ENCODE results near the gene EMP1. TPM values are rescaled to one million over a fixed set of nuclear protein-coding genes. Genes with fewer than 3 reads are reported as not detected.
A peak's percentile ranks its signal among the peaks of the same experiment; 100 is the strongest.
"Not testable (repeated sequence)": the region's sequence is repeated elsewhere in the genome, so short reads cannot be mapped to it uniquely, and the experiment has no call there.

EMP1 gene
- total and polyA plus RNA-seq, 2 experiments from 2014 or later = 0.07 to 0.39 TPM

DNA sequence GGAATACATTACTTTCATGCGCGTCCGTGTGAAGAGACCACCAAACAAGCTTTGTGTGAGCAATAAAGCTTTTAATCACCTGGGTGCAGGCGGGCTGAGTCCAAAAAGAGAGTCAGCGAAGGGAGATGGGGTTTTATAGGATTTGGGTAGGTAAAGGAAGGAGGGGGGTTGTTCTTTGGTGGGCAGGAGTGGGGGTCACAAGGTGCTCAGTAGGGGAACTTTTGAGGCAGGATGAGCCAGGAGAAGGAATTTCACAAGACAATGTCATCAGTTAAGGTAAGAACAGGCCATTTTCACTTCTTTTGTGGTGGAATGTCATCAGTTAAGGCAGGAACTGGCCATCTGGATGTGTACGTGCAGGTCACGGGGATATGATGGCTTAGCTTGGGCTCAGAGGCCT lies 63.1 kb downstream of the EMP1 start:
- H3K4me3 Mint-ChIP-seq; ATAC-seq; H3K27me3 ChIP-seq (ENCODE audit: insufficient read depth); H3K9me2 ChIP-seq (ENCODE audit: insufficient read depth); H2AFZ ChIP-seq; H3K4me3 ChIP-seq; H3K27ac ChIP-seq (ENCODE audit: low read depth); H3F3A ChIP-seq (replicated peaks; ENCODE audit: low read depth); H3K36me3 ChIP-seq (ENCODE audit: insufficient read depth); H3K27ac Mint-ChIP-seq; H3K4me2 ChIP-seq; H3K27me3 Mint-ChIP-seq (ENCODE audit: insufficient read depth, low read depth, poor library complexity); H4K20me1 ChIP-seq (replicated peaks; ENCODE audit: insufficient read depth); DNase-seq (ENCODE audit: low spot score); H3K79me2 ChIP-seq (replicated peaks; ENCODE audit: insufficient read depth): not testable (repeated sequence)
- peaks cover 34% of the 10 kb centered on the region for H3K4me1 ChIP-seq (ENCODE audit: insufficient read depth)
- H3K36me3 Mint-ChIP-seq (ENCODE audit: low read depth) = peaks cover 19% of the 10 kb centered on the region
- H3K4me1 Mint-ChIP-seq = peaks cover 41% of the 10 kb centered on the region
- H3K9me3 Mint-ChIP-seq = peaks cover 19% of the 10 kb centered on the region; the same call in 2 of the 3 replicates

DNA sequence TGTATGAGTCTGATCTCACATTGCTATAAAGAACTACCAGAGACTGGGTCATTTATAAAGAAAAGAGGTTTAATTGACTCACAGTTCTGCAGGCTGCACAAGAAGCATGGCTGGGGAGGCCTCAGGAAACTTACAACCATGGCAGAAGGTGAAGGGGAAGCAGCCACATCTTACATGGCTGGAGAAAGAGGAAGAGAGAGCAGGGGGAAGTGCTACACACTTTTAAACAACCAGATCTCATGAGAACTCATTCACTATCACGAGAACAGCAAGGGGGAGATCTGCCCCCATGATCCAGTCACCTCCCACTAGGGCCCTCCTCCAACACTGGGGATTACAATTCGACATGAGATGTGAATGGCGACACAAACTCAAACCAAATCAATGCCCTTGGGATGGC lies 71.3 kb downstream of the EMP1 start:
- not testable (repeated sequence) for H3K4me3 Mint-ChIP-seq; H3K4me1 ChIP-seq (ENCODE audit: insufficient read depth); H3K27me3 ChIP-seq (ENCODE audit: insufficient read depth); DNase-seq (ENCODE audit: low spot score); H3K4me3 ChIP-seq; H3K4me2 ChIP-seq; H3K79me2 ChIP-seq (replicated peaks; ENCODE audit: insufficient read depth); H4K20me1 ChIP-seq (replicated peaks; ENCODE audit: insufficient read depth); H3F3A ChIP-seq (replicated peaks; ENCODE audit: low read depth); H3K27ac ChIP-seq (ENCODE audit: low read depth); H3K36me3 ChIP-seq (ENCODE audit: insufficient read depth); H3K27me3 Mint-ChIP-seq (ENCODE audit: insufficient read depth, low read depth, poor library complexity); H3K27ac Mint-ChIP-seq; ATAC-seq; H2AFZ ChIP-seq
- H3K9me3 Mint-ChIP-seq = peaks cover 23% of the 10 kb centered on the region; the same call in 2 of the 3 replicates
- H3K9me2 ChIP-seq (ENCODE audit: insufficient read depth) = peaks cover 31% of the 10 kb centered on the region
- peaks cover 23% of the 10 kb centered on the region for H3K36me3 Mint-ChIP-seq (ENCODE audit: low read depth)
- H3K4me1 Mint-ChIP-seq = peaks cover 16% of the 10 kb centered on the region

DNA sequence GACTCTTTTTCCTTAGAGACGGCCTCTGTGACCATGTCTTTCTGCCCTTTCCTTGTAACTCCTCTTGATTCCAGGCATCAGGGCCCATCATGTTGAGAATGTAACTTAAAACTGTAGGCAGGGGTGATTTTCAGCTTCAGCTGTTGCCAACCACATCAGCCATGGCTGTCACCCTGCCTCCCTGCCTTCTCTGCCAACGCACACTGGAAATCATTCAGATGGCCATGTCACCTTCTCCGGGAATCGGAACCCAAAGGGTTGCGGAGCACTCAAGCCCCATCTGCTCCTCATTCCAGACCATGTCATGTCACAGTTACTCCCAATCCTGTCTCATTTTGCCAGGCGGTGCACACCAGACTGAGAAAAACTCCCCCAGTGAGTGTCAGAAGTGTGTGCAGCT lies 72.1 kb downstream of the EMP1 start:
- ATAC-seq = no peak
- H3K27ac Mint-ChIP-seq = no peak overlapping the region
- Histone ChIP-seq H3K4me1 (ENCODE audit: insufficient read depth) (peaks cover 6% of the 10 kb centered on the region), H4K20me1 (replicated peaks; ENCODE audit: insufficient read depth) (no peaks in the 10 kb centered on the region), H3K4me2 (no peak overlapping the region), H3K9me2 (ENCODE audit: insufficient read depth) (peaks cover 31% of the 10 kb centered on the region), H3K79me2 (replicated peaks; ENCODE audit: insufficient read depth) (no peaks in the 10 kb centered on the region), H3K4me3 (no peak overlapping the region), H2AFZ (peak overlapping the region; percentile 56), H3F3A (replicated peaks; ENCODE audit: low read depth) (no peaks in the 10 kb centered on the region), H3K27me3 (ENCODE audit: insufficient read depth) (no peaks in the 10 kb centered on the region), H3K36me3 (ENCODE audit: insufficient read depth) (no peaks in the 10 kb centered on the region; the same call in 1 of the 2 replicates), H3K27ac (ENCODE audit: low read depth) (no peak overlapping the region)
- peaks cover 6% of the 10 kb centered on the region for H3K27me3 Mint-ChIP-seq (ENCODE audit: insufficient read depth, low read depth, poor library complexity)
- H3K4me1 Mint-ChIP-seq = peaks cover 16% of the 10 kb centered on the region
- H3K9me3 Mint-ChIP-seq = peaks cover 16% of the 10 kb centered on the region; the same call in 2 of the 3 replicates
- TF ChIP-seq, protein P1, sequence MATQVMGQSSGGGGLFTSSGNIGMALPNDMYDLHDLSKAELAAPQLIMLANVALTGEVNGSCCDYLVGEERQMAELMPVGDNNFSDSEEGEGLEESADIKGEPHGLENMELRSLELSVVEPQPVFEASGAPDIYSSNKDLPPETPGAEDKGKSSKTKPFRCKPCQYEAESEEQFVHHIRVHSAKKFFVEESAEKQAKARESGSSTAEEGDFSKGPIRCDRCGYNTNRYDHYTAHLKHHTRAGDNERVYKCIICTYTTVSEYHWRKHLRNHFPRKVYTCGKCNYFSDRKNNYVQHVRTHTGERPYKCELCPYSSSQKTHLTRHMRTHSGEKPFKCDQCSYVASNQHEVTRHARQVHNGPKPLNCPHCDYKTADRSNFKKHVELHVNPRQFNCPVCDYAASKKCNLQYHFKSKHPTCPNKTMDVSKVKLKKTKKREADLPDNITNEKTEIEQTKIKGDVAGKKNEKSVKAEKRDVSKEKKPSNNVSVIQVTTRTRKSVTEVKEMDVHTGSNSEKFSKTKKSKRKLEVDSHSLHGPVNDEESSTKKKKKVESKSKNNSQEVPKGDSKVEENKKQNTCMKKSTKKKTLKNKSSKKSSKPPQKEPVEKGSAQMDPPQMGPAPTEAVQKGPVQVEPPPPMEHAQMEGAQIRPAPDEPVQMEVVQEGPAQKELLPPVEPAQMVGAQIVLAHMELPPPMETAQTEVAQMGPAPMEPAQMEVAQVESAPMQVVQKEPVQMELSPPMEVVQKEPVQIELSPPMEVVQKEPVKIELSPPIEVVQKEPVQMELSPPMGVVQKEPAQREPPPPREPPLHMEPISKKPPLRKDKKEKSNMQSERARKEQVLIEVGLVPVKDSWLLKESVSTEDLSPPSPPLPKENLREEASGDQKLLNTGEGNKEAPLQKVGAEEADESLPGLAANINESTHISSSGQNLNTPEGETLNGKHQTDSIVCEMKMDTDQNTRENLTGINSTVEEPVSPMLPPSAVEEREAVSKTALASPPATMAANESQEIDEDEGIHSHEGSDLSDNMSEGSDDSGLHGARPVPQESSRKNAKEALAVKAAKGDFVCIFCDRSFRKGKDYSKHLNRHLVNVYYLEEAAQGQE (IDR thresholded peaks at IDR 0.05; ENCODE audit: unreplicated experiment) = no peak
- TF ChIP-seq EZH2 (IDR thresholded peaks at IDR 0.05; ENCODE audit: low read depth, unreplicated experiment) (no peak), ZNF331 (CRISPR knock-in tag; IDR thresholded peaks at IDR 0.05; ENCODE audit: low read depth) (no peak), POLR2AphosphoS5 (IDR thresholded peaks at IDR 0.05; ENCODE audit: low read depth) (no peak), JUNB (IDR thresholded peaks at IDR 0.05; ENCODE audit: unreplicated experiment) (no peak), NANOG (IDR thresholded peaks at IDR 0.05; ENCODE audit: borderline replicate concordance) (no peak), CREB1 (CRISPR knock-in tag; IDR thresholded peaks at IDR 0.05; ENCODE audit: low read depth) (no peak), EZH2phosphoT487 (IDR thresholded peaks at IDR 0.05; ENCODE audit: unreplicated experiment) (no peak), STAT1 (IDR thresholded peaks at IDR 0.05; ENCODE audit: unreplicated experiment) (no peak)
- TF ChIP-seq, protein P2, sequence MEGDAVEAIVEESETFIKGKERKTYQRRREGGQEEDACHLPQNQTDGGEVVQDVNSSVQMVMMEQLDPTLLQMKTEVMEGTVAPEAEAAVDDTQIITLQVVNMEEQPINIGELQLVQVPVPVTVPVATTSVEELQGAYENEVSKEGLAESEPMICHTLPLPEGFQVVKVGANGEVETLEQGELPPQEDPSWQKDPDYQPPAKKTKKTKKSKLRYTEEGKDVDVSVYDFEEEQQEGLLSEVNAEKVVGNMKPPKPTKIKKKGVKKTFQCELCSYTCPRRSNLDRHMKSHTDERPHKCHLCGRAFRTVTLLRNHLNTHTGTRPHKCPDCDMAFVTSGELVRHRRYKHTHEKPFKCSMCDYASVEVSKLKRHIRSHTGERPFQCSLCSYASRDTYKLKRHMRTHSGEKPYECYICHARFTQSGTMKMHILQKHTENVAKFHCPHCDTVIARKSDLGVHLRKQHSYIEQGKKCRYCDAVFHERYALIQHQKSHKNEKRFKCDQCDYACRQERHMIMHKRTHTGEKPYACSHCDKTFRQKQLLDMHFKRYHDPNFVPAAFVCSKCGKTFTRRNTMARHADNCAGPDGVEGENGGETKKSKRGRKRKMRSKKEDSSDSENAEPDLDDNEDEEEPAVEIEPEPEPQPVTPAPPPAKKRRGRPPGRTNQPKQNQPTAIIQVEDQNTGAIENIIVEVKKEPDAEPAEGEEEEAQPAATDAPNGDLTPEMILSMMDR (conservative IDR thresholded peaks at IDR 0.05; ENCODE audit: low read depth in 2 of 2) = no peak
- TF ChIP-seq, protein P3, sequence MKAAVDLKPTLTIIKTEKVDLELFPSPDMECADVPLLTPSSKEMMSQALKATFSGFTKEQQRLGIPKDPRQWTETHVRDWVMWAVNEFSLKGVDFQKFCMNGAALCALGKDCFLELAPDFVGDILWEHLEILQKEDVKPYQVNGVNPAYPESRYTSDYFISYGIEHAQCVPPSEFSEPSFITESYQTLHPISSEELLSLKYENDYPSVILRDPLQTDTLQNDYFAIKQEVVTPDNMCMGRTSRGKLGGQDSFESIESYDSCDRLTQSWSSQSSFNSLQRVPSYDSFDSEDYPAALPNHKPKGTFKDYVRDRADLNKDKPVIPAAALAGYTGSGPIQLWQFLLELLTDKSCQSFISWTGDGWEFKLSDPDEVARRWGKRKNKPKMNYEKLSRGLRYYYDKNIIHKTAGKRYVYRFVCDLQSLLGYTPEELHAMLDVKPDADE (IDR thresholded peaks at IDR 0.05) = no peak
- no peak overlapping the region for H3K4me3 Mint-ChIP-seq
- H3K36me3 Mint-ChIP-seq (ENCODE audit: low read depth) = peaks cover 15% of the 10 kb centered on the region
- no peak for DNase-seq (ENCODE audit: low spot score)

Measured in GM23338 (cell line).